ENCODE data around the gene BAZ1A.
A peak's percentile ranks its signal among the peaks of the same experiment; 100 is the strongest.

Gene BAZ1A

DNA sequence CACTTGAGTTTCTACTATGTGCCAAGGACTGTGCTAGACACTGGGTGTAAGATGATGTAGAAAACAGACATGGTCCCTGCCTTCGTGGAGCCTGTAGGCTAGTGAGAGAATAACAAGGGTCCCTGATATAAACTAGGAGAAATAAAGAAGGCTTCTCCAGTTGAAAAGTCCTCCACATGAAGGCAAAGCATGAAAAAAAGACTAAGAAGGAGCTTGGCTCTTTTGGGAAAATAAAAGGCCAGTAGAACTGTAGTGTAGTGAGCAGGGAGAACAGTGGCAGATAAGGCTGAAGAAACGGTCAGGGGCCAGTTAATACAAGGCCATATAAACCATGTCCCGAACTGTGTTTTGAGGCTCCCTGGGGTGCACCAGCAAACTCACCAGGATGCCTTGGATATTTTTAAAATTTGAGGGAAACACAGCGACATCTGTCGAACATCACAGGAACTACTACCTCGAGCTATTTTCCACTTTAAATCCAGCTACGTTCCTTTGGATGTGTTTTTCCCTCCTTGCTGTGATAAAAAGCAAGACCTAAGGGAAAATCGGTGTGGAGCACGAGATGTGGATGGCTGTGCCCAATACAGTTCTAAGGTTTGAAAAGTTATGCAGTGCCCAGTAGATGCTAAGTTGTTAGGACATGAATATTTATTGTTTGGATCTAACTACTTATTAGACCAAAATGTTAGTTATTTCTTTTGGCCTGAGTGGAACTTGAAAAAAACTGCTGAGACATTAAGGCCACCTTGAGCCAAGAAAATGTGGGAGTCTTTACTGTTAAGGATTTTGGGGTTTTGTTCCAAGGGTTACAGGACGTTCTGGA is 152.2 kb downstream of the BAZ1A start:
- H3K9me3 ChIP-seq (ENCODE audit: control insufficient read depth, low read length): no peaks in the 10 kb centered on the region
- H3K36me3 ChIP-seq (ENCODE audit: control insufficient read depth, insufficient read depth, low read length): no peaks in the 10 kb centered on the region
- peaks cover 2% of the 10 kb centered on the region for H3K4me1 ChIP-seq (ENCODE audit: control insufficient read depth, insufficient read depth, low read length, poor library complexity, severe bottlenecking)
- no peak overlapping the region for H3K4me3 ChIP-seq (ENCODE audit: extremely low read depth, insufficient read depth, low read length, poor library complexity, severe bottlenecking)
- 20 to 29% methylated on average over 5 to 7 of the region's 10 CpGs for WGBS, 2 experiments (ENCODE audit: insufficient coverage in 2 of 2)
- H3K27ac ChIP-seq (ENCODE audit: low read depth, low read length, severe bottlenecking): no peak overlapping the region

DNA sequence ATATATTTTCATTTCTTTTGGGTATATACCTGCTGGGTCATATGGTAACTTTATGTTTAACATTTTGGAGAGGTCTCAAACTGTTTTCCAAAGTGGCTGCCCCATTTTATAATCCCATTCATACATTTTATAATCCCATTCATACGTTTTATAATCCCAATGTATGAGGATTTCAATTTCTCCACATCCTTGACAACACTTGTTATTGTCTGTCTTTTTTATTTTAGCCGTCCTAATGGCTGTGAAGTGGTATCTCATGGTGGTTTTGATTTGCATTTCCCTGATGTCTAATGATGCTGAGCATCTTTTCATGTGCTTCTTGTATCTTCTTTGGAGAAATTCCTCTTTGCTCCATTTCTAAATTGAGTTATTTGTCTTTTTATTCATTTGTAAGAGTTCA is 154.0 kb downstream of the BAZ1A start:
- Histone ChIP-seq H3K27ac (ENCODE audit: low read depth, low read length, severe bottlenecking) (no peak overlapping the region), H3K4me3 (ENCODE audit: extremely low read depth, insufficient read depth, low read length, poor library complexity, severe bottlenecking) (no peak overlapping the region), H3K9me3 (ENCODE audit: control insufficient read depth, low read length) (no peaks in the 10 kb centered on the region), H3K36me3 (ENCODE audit: control insufficient read depth, insufficient read depth, low read length) (no peaks in the 10 kb centered on the region), H3K4me1 (ENCODE audit: control insufficient read depth, insufficient read depth, low read length, poor library complexity, severe bottlenecking) (peaks cover 2% of the 10 kb centered on the region)
- 80% methylated on average over 1 of the region's 2 CpGs; no CpG with 5 or more reads in 1 of the 2 experiments for WGBS, 2 experiments (ENCODE audit: insufficient coverage in 2 of 2)

DNA sequence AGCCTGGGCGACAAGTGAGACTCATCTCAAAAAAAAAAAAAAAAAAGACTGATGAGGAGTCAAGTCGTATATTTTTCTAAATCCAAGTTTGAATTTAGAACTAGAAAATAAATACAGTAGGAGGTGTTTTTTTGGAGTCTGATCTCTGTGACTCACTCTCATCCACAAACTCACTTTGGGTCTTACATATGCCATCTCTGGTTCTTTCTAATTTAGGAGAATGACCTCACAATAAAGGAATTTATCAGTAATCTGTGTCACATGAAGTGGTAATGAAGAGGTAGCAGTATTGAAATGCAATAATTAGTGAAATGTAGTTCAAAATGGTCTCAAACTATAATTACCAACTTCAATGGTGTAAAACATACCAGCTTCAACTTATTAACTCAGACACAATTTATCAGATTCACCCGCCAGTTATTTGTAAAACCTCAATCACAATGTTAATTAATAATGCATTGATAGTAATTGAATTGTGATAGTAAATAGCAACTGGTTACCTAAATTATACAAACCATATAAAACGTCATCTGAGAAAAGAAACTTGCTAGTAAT is 156.3 kb downstream of the BAZ1A start:
- Histone ChIP-seq H3K4me3 (ENCODE audit: extremely low read depth, insufficient read depth, low read length, poor library complexity, severe bottlenecking) (no peak overlapping the region), H3K36me3 (ENCODE audit: control insufficient read depth, insufficient read depth, low read length) (no peaks in the 10 kb centered on the region), H3K27ac (ENCODE audit: low read depth, low read length, severe bottlenecking) (no peak overlapping the region), H3K9me3 (ENCODE audit: control insufficient read depth, low read length) (no peaks in the 10 kb centered on the region), H3K4me1 (ENCODE audit: control insufficient read depth, insufficient read depth, low read length, poor library complexity, severe bottlenecking) (peaks cover 2% of the 10 kb centered on the region)
- WGBS, 2 experiments (ENCODE audit: insufficient coverage in 2 of 2): no CpG with 5 or more reads among the region's 4 CpGs

DNA sequence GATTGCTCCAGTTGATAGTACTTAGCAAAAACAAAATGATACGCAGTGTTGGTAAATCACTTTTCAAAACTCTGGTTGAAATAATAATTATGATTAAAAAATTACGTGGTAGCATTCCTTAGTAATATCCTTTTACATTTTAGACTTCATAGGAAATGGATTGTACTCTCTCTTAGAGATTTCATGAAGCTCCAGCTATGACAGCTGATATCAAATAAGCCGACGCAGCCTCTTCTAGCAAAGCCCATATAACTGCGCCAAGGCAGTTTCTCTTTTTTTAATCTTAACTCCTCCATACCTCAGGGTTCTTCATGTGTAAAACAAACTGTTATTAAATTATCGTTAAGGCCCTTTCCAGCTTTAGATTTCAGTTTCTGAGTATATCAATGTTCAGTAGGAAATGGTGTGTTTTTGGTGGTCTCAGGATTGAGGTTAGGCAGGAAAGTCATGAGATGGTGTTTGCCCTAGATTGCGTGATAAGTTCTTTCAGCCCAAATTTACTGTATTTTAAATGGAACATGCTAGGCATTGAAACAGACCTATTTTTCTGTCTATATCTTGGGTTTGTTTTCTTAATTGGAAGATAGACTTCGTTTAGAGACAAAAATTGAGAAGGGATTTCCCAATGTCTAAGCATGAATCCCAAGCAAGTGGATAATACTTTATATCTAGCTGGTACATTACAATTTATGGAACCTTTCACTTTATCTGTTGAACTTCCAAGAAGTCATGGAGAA is 159.9 kb downstream of the BAZ1A start:
- peaks cover 8% of the 10 kb centered on the region for H3K4me1 ChIP-seq (ENCODE audit: control insufficient read depth, insufficient read depth, low read length, poor library complexity, severe bottlenecking)
- H3K9me3 ChIP-seq (ENCODE audit: control insufficient read depth, low read length): no peaks in the 10 kb centered on the region
- H3K4me3 ChIP-seq (ENCODE audit: extremely low read depth, insufficient read depth, low read length, poor library complexity, severe bottlenecking): peak overlapping the region; percentile 76
- H3K27ac ChIP-seq (ENCODE audit: low read depth, low read length, severe bottlenecking): no peak overlapping the region
- peaks cover 18% of the 10 kb centered on the region for H3K36me3 ChIP-seq (ENCODE audit: control insufficient read depth, insufficient read depth, low read length)
- 76 to 93% methylated on average over 2 to 3 of the region's 8 CpGs for WGBS, 2 experiments (ENCODE audit: insufficient coverage in 2 of 2)

DNA sequence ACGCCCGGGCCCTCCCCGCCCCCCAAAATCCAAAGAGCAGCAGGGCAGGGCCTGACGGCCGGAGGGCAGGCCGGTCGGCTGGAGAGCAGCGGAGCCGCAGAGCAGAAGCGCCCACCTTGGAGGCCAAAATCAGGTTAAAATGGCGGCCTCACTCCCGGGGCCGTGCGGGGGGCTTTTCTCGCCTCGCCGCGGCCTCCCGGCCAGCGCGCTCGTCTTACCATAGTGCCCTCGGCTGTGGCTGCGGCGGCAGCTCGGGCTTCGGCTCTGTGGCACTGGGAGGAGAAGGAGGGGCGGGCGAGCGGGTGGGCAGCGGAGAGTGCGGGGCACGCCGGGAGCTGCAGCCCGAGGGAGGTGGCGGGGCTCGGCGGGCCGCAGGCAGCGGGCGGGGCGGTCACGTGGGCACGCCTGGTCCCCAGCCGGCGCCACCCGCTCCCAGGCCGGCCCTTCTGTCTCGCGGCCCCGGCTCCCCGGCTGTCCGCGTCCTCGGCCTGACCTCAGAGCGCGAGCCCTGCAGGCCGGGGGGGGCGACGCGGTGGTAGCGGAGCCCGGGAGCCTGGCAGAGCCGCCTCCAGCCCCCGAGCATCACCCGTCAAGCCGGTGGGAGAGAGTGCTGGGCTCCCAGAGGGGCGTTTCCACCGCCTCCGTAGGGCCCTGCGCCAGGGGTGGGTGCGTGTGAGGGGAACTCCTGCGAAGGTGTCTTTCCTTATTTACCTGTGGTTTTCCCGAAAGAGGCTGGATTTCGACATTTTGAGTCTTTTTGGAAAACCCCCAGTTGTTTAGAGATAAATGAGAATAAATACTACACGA is 160.6 kb downstream of the BAZ1A start, which contains the start of gene CFL2:
CFL2 (minus strand) TSS at position 274 of the 807 bp plus-strand sequence; CDS start at position 221, 53 bp downstream.
- peaks cover 24% of the 10 kb centered on the region for H3K36me3 ChIP-seq (ENCODE audit: control insufficient read depth, insufficient read depth, low read length)
- 1% methylated on average over 43 to 65 of the region's 76 CpGs for WGBS, 2 experiments (ENCODE audit: insufficient coverage in 2 of 2)
- H3K4me1 ChIP-seq (ENCODE audit: control insufficient read depth, insufficient read depth, low read length, poor library complexity, severe bottlenecking): peaks cover 8% of the 10 kb centered on the region
- H3K9me3 ChIP-seq (ENCODE audit: control insufficient read depth, low read length): no peaks in the 10 kb centered on the region
- peak within 1 kb of the TSS; percentile 82 for H3K27ac ChIP-seq (ENCODE audit: low read depth, low read length, severe bottlenecking)
- peak within 1 kb of the TSS; percentile 76 for H3K4me3 ChIP-seq (ENCODE audit: extremely low read depth, insufficient read depth, low read length, poor library complexity, severe bottlenecking)

DNA sequence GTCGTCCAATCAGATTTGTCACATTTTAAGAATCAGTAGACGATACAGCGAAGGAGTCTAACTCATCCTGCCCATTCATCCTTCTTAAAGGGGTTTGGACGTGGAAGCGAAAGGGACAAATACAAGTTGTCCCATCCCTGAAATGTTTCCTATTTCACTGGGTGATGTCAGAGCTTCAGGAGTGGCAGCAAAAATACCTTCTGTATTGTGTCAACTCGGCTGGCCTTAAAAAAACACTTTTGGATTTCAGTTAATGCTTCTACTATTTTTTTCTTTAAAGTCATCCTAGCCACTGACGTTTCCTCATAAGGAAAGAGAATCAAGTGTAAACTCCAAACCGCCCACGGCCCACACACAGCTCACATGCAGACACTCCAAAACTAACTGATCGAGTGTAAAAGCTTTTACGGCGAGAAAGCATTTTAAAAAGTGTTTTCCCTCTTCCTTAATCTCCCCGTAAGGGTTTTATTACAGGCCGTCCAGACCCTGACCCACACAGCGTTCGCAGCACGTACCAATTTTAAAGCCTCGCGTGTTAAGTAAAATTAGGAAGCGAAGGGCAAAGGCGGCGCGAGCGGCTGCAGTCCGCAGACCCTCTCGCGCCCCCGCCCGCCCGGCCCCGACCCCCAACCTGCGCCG is 161.4 kb downstream of the BAZ1A start:
- Histone ChIP-seq H3K4me1 (ENCODE audit: control insufficient read depth, insufficient read depth, low read length, poor library complexity, severe bottlenecking) (peaks cover 8% of the 10 kb centered on the region), H3K27ac (ENCODE audit: low read depth, low read length, severe bottlenecking) (peak overlapping the region; percentile 82), H3K36me3 (ENCODE audit: control insufficient read depth, insufficient read depth, low read length) (peaks cover 27% of the 10 kb centered on the region), H3K4me3 (ENCODE audit: extremely low read depth, insufficient read depth, low read length, poor library complexity, severe bottlenecking) (peak overlapping the region; percentile 76), H3K9me3 (ENCODE audit: control insufficient read depth, low read length) (no peaks in the 10 kb centered on the region)
- WGBS, 2 experiments (ENCODE audit: insufficient coverage in 2 of 2): 4% methylated on average over 13 to 25 of the region's 33 CpGs

DNA sequence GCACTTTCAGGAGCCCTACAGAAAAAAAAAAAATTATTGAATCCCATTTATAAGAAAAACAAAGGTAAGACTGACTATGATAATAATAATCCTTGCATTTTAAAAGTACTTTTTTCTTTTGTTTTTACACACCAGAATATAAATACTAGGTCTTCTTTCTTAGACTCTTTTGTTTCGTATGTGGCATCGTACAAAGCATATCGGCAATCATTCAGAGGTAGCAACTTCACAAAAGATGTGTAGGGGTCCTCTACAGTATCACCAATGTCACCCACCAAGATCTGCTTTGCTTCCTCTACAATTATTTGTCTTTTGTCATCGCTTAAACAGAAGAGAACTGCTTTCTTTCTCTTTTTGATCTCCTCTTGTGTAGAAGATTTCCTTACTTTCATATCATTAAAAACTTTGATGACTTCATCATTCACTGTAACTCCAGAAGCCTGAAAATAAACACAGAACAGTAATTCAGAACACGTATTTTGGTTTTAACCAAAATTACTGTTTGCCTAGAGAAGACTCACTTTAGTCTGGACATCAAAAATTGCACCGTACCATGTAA is 162.0 kb downstream of the BAZ1A start:
- peak overlapping the region; percentile 74 for H3K27ac ChIP-seq (ENCODE audit: low read depth, low read length, severe bottlenecking)
- 77 to 92% methylated on average over 5 to 6 of the region's 6 CpGs for WGBS, 2 experiments (ENCODE audit: insufficient coverage in 2 of 2)
- peaks cover 27% of the 10 kb centered on the region for H3K36me3 ChIP-seq (ENCODE audit: control insufficient read depth, insufficient read depth, low read length)
- H3K4me3 ChIP-seq (ENCODE audit: extremely low read depth, insufficient read depth, low read length, poor library complexity, severe bottlenecking): peak overlapping the region; percentile 76
- H3K9me3 ChIP-seq (ENCODE audit: control insufficient read depth, low read length): no peaks in the 10 kb centered on the region
- H3K4me1 ChIP-seq (ENCODE audit: control insufficient read depth, insufficient read depth, low read length, poor library complexity, severe bottlenecking): peaks cover 8% of the 10 kb centered on the region

DNA sequence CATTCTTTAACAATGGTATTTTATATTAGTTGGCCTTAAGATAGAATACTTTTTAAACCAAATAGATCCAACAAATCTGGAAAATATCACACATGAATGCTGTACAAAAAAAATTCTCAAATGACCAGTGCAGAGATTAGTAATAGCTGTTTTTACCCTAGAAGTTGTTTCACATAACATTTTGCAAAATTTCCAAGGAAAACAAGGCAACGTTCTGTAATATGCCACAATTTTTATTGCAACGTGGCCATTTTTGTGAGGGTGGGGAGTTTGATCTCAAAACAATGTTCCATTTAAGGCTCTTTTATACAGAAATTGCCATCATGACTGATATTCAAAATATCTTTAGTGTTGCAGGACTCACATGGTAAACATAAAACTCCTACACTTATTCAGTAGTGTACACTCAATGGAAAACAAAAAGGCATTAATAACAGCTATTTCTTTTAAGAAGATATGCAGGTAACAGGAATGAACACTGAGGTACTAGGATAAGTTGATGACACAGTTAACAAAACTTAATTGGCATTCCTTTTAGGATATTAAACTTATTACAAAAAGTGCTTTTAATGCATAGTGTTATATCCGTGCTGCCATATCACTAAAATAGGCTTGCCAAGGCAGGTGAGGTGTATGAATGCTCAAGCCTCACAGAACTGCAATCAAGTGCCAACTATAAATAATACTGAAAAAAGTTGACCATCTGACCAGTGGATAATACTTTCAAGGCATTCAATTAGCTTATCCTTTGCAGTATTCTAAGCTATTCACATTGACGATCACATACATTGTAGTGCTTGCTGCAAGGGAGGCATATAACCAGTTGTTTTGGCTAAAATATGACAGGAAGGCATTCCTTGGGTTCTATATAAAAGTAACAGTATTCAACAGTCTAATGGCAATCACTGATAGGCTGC is 163.1 kb downstream of the BAZ1A start:
- no peak overlapping the region for H3K27ac ChIP-seq (ENCODE audit: low read depth, low read length, severe bottlenecking)
- peaks cover 8% of the 10 kb centered on the region for H3K4me1 ChIP-seq (ENCODE audit: control insufficient read depth, insufficient read depth, low read length, poor library complexity, severe bottlenecking)
- H3K4me3 ChIP-seq (ENCODE audit: extremely low read depth, insufficient read depth, low read length, poor library complexity, severe bottlenecking): no peak overlapping the region
- H3K36me3 ChIP-seq (ENCODE audit: control insufficient read depth, insufficient read depth, low read length): peaks cover 27% of the 10 kb centered on the region
- WGBS, 2 experiments (ENCODE audit: insufficient coverage in 2 of 2): no CpG with 5 or more reads among the region's 4 CpGs
- no peaks in the 10 kb centered on the region for H3K9me3 ChIP-seq (ENCODE audit: control insufficient read depth, low read length)

DNA sequence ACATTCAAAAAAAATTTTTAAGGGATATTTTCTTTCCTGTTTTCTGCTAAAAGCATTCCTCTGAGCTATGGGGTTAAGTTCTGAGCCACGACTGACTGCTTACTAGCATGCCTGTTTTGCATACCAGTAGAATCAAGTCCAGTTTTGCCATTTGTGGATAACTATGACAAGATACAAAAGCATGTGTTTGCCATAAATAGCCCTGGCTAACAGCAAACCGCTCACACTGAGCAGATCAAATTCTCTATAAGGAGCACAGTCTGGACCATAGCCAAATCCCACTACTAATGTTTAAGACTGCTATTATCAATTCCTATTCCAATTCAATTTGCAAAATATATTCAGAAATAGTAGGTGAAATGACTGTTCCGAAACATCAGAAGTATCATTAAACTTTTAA is 164.0 kb downstream of the BAZ1A start:
- no peak overlapping the region for H3K4me3 ChIP-seq (ENCODE audit: extremely low read depth, insufficient read depth, low read length, poor library complexity, severe bottlenecking)
- peaks cover 8% of the 10 kb centered on the region for H3K4me1 ChIP-seq (ENCODE audit: control insufficient read depth, insufficient read depth, low read length, poor library complexity, severe bottlenecking)
- H3K27ac ChIP-seq (ENCODE audit: low read depth, low read length, severe bottlenecking): no peak overlapping the region
- peaks cover 27% of the 10 kb centered on the region for H3K36me3 ChIP-seq (ENCODE audit: control insufficient read depth, insufficient read depth, low read length)
- WGBS, 2 experiments (ENCODE audit: insufficient coverage in 2 of 2): 100% methylated on average over 1 to 2 of the region's 3 CpGs
- no peaks in the 10 kb centered on the region for H3K9me3 ChIP-seq (ENCODE audit: control insufficient read depth, low read length)

All from mesodermal cell (in vitro differentiated cells).